Colon (tissue), 2 donors: ENCODE data around the gene CNOT3.
"Not testable (repeated sequence)": the region's sequence is repeated elsewhere in the genome, so short reads cannot be mapped to it uniquely, and the experiment has no call there.

ENCODE experiments used
- FAIRE-seq: peaks from 2 replicates; lab custom pipeline; 2012; peaks lifted over from hg19 to GRCh38; lab: Jason Lieb, UNC
- donor health status: control.
- donor health status: control.

The CNOT3 gene

DNA sequence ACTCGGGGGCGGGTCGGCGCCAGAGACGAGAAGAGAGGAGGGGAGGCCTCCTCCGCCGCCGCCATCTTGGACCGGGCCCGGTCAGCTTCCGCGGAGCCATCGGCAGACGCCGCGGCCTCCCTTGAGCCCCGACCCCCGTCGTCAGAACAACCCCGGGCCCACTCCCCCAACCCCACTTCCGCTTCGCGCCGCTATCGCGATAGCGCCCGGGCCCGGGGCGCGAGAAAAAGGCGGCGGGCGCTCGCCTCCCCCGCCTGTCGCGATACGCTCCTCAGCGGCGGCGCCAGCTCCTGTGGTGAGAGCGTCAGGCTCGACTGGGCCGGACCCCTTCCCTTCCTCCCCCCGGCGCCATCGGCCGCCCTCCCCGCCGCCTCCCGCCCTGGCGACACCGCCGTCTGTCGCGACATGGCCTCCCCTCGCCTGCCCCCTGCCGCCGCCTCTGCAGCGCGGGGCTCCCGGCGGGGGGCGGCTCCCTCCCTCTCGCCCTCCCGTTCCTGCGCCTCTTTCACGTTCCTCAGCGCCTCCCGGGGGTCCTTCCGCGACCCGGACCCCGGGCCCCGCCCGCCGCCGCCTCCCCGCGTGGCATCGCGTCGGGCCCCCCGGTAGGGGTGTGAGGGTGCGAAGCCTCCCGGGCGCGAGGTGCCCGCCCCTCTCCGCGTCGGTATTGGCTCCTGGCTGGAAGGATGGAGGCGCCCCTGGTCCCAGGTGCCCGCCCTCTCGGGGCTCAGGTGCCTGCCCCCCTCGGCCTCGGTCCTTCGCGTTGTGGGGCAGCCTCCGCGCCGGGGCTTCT lies at the start of gene CNOT3:
TSS of gene CNOT3 (plus strand) at position 64 of the 790 bp plus-strand sequence. CDS start 5,217 bp downstream, outside the sequence.
- no peak for FAIRE-seq

DNA sequence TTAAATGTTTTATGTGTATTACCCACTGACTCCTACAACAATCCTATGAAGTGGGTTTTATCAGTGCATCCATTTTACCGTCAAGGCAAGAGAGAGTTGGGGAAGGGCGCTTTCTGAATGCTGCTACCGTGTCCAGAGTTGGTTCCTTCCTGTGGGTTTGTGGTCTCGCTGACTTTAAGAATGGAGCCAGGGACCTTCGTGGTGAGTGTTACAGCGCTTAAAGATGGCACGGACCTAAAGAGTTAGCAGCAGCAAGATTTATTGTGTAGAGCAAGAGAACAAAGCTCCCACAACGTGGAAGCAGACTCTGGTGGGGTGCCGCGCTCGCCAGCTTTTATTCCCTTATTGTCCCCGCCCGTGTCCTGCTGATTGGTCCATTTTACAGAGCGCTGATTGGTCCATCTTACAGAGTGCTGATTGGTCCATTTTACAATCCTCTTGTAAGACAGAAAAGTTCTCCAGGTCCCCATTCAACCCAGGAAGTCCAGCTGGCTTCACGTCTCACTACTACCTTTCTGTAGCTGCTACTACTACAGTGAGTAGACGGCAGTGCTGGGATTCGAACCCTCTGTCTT lies 43.0 kb upstream of the CNOT3 start:
- no peak for FAIRE-seq

DNA sequence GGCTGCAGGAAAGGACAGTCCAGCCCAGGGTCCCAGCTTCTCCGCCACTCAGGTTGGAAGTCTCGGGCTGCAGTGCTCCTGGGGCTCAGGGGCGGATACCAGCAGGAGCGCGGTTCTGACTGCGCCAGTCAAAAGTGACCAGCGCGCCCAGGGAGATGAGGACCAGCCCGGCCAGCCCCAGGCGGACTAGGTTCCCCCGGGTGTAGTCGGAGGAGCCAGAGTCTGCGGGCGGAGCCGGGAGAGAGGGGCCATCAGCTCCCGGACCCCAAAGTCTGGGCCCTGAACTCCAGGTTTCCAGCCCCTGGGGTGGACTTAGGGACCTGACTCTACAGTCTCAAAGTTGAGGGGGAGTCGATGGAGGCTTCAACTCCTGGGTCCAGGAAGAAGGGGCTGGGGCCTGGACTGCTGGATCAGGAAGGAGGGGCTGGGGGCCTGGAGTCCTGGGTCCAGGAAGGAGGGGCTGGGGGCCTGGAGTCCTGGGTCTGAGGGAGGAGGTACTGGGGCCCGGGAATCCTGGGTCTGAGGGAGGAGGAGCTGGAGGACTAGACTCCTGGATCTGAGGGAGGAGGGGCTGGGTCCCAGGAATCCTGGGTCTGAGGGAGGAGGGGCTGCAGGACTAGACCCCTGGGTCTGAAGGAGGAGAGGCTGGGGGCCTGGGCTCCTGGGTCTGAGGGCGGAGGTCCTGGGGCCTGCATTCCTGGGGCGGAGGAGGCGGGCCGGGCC lies 42.3 kb upstream of the CNOT3 start:
- no peak for FAIRE-seq

DNA sequence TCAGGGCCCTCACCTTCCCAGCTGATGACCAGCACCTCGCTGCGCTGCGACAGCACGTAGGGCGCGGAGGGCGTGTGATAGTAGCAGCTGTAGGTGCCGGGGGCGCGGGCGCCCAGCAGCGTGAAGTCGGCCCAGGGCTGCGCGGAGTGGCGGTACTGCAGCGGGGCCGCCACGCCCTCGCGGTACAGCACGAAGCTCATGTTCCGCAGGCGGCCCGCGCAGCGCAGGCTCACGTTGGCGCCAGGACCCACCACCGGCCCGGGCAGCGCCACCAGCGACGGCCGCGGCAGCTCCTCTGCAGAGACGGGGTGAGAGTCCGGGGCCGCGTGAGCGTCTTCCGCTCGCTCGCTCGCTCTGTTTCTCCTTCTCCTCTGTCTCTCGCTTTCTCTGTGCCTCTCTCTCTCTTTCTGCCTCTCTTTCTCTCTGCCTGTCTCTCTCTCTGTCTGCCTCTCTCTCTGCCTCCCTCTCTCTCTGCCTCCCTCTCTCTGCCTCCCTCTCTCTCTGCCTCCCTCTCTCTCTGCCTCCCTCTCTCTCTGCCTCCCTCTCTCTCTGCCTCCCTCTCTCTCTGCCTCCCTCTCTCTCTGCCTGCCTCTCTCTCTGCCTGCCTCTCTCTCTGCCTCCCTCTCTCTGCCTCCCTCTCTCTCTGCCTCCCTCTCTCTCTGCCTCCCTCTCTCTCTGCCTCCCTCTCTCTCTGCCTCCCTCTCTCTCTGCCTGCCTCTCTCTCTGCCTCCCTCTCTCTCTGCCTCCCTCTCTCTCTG lies 41.5 kb upstream of the CNOT3 start:
- not testable (repeated sequence) for FAIRE-seq

DNA sequence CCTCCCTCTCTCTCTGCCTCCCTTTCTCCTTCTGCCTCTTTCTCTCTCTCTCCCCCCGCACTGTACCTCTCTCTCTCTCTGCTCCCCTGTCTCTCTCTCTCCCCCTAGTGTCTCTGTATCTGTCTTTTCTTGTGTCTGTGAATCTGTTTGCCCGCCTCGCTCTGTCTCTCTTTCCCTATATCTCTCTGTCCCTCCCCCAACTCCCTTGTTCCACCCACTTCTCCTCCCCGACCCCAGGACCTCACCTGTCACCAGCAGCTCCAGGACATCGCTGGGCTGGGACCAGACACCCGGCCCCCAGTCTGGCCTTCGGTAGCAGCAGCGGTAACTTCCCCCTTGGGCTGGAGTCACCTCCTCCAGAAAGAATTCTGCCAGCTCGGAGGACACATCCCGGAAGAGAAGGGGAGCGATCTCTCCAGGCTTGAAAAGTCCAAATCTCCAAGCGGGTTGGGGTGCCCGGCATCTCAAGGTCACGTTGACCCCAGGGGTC lies 40.9 kb upstream of the CNOT3 start:
- FAIRE-seq = no peak

DNA sequence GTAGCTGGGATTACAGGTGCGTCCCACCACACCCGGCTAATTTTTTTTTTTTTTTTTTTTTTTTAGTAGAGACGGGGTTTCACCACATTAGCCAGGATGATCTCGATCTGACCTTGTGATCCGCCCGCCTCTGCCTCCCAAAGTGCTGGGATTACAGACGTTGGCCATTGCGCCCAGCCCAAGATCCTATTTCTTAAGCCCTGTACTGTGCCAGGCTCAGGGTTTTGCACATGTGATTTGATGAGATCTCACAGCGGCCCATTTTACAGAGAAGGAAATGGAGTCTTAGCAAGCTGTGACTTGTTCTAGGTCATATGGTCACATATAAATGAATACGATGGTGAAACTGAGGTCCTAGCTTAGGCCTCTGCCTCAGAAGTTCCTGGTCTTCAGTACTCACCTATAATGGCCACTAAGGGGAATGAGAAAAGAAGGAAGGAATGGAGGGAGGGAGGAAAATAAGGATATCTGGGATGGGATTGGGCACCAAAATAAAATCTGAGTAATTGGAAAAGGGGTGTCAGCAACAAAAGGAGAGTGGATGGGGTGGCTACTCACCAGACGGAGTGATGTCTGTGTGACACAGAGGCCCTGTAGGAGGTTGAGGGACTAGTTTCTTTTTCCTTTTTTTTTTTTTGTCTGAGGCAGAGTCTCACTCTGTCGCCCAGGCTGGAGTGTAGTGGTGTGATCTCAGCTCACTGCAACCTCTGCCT lies 38.2 kb upstream of the CNOT3 start:
- FAIRE-seq = no peak

DNA sequence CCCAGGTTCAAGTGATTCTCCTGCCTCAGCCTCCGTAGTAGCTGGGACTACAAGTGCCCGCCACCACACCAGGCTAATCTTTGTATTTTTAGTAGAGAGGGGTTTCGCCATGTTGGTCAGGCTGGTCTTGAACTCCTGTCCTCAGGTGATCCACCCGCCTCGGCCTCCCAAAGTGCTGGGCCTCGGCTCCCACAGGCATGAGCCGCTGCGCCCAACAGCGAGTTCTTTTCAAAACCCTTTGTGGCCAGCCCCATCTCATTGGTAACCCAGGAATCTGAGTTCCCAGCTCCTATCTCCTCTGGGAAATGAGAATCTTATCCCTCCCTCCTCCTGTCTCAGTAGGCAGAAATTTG lies 37.7 kb upstream of the CNOT3 start:
- not testable (repeated sequence) for FAIRE-seq

DNA sequence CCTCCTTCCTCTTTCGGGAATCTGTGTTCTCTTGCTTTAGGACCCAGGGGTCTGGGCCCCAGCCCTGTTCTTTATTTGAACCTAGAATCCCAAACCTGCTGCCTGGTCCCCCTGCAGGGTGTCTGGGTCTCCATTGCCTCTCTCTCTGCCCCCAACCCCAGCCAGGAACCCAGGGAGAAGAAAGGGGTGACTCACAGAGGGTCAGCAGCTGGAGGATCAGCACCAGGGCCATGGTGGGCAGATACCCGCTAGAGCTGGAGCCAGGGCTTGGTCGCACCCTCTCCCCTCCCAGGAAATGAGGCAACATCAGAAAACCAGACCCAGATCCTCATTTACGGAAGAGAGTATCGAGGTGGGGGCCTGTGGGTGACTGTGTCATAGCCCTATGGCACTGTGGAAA lies 37.0 kb upstream of the CNOT3 start, which contains the start of gene OSCAR:
TSS of gene OSCAR (minus strand) at position 243 of the 400 bp plus-strand sequence. CDS start at position 232, 11 bp downstream.
- FAIRE-seq = no peak

DNA sequence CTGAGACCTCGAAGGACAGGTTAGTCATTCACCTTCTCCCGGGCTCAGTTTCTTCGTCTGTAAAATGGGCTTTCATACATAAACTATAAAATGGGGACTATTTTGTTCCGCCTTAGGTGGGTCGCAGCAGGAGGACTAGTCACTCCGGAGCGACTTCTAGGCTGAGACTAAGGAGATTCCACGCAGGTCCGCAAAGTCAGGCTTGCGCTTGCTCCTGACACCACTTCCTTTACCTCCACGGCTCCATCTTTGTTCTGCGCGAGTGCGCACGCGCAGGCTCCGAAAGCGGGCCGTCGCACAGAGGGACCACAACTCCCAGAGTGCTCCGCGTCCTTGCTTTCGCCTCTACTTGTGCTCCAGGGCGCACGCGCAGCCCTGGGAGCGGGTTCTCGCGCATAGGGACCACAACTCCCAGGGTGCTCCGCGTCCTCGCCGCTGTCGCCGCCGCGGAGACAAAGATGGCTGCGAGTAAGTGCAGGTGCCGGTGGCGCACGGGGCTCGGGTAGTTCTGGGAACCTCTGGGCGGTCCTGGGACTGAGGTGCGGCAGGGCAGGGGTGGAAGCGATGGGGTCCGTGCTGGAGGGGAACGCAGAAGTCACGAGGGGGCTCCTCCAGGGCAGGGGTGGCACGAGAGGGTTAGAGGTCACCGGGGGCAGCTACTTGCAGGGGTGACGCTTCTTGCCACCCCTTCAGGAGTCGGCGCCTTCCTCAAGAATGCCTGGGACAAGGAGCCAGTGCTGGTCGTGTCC lies 35.0 kb upstream of the CNOT3 start, which contains the start of gene NDUFA3:
TSS of gene NDUFA3 (plus strand) at position 435 of the 749 bp plus-strand sequence. CDS start at position 459, 24 bp downstream.
- FAIRE-seq = peak; percentile 60

DNA sequence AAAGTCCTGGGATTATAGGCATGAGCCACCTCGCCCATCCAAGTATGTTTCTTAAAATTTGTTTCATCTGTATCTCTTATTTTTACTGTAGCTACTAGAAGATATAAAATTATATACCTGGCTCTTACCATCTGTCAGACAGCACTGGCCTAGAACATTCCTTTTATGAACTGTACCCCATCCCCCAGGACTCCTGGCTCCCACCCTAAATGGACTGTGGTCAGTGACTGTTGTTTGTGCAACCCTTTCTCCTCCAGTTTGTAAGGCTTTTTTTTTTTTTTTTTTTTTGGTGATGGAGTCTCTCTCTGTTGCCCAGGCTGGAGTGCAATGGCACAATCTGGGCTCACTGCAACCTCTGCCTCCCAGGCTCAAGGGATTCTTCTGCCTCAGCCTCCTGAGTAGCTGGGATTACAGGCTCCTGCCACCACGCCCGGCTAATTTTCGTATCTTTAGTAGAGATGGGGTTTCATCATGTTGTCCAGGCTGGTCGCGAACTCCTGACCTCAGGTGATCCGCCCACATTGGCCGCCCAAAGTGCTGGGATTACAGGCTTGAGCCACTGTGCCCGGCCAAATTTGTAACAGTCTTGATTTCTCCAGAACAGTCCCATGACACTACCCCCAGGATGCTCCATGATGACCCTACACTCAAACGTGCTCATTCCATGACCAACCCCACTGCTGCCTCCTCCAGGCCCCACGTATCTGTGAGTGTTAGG lies 32.4 kb upstream of the CNOT3 start:
- no peak for FAIRE-seq

DNA sequence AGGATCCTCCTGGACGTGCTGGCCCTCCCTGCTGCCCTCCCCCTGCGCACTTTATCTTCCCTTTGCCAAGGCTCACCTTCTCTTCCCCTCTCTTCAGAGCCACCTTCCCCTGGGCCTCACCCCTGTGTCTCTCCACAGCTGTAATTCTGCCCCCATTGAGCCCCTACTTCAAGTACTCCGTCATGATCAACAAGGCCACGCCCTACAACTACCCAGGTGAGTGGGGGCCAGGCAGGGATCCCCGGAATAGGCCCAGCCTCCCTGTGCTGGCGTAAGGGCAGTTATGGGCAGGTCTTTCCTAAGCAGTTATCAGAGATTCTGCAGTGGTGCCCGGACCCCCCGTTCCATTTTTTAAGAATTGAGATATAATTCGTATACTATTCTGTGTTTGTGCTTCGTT lies 31.8 kb upstream of the CNOT3 start:
- FAIRE-seq = no peak

DNA sequence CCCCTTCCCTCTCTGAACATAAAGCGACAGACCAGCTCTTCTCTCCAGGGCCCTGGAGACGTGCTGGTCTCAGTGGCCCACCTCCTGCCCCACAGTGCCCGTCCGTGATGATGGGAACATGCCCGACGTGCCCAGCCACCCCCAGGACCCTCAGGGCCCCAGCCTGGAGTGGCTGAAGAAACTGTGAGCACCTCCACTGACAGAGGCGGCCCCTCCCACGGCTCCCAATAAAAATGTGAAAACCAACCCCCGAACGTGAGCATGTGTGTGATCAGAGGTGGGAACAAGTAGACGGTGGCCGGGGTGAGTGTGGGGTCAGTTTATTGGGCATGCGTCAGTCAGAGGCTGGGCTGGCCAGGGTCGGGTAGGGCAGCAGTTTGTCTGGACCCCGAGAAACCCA lies 30.8 kb upstream of the CNOT3 start:
- FAIRE-seq = no peak

DNA sequence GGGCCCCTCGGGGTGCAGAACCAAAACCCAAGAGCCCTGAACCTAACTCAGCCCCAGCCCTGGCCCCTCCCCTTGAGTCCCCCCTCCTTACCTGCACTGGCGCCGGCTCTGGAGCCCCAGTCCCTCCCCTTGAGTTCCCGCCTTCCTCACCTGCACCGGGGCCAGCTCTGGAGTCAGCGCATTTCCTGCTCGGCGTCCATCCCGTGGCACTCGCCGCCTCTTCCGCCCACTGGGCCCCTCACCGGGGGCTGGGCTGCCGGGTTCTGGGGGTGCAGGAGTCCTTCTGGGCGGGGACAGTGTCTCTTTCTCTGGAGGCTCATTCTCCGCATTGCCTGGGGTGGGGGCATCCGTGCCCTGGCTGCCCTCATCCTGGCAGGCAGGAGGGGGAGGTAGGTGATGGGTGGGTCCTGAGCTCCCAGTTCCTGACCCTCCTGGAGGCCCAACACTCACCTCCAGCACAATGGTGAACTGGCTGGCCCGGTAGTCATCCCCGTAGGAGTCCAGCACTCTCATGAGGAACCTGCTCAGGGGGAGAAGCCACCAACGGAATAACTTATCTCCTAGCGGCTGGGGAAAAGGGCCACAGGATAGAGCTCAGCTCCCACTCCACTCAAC lies 29.6 kb upstream of the CNOT3 start:
- no peak for FAIRE-seq

DNA sequence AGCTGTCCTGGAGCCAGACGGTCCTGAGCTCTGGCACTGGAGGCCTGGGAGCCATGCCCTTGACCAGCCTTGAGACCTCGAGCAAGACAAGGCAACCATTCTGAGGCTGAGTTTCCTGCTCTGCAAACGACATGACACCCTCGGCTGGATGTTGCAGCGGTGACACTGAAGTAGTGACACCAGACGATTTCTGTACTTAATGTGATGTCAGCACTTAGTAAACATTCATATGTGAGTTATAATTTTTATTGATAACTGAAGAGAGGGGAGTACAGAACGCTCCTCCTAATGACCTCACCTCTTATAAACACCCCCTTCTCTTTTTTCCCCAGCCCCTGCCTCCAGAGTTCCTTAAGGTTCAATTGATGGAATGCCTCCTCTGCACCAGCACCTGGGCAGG lies 29.1 kb upstream of the CNOT3 start:
- no peak for FAIRE-seq

DNA sequence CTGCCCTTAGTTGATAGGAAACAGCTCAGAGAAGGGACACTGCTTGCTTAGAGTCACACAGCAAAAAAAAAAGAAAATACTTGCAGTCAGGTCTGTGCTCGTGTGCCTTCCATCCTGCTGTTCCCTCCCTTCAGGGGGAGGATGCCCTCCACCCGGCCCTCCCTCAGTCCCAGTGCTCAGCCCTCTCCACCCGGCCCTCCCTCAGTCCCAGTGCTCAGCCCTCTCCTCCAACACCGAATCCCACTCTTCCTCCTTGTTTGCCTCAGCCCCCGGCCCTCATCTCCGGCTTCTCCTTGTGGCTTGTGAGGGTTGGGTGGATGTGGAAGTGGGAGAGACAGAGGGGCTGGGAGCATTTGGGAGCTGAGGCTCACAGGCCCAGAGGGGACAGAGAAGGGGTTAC lies 27.9 kb upstream of the CNOT3 start:
- no peak for FAIRE-seq

DNA sequence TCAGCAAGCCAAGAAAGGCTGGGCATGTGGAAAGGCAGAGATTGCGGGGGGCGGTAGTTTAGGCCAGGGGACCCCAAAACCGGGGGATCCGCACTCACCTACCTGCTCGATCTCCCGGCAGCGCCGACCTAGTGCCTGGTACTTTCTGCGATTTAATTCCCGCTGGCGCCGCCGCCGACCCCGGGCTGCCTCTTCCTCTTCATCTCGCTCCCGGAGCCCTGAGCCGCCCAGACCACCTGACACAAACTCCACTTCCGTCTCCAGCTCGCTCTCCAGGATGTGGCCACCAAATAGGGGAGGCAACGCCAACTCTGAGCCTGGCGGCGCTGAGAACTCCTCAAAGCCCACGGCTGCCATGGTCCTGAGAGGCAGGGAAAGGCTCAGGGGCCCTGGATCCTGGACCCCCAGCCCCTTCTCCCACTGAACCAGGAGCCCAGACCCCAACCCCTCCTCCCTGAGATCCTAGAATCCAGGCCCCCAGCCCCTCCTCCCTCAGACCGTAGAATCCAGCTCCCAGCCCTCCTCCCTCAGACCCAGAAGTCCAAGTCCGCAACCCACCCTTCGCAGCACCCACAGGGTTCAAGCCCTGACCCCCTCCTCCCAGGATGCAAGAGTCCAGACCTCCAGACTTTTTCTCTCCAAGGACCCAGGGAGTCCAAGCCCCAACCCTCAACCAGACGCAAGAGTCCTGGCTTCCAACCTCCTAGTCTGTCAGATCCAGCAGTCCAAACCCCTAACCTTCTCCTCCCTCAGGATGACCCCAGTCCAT lies 23.0 kb upstream of the CNOT3 start:
- FAIRE-seq = no peak

DNA sequence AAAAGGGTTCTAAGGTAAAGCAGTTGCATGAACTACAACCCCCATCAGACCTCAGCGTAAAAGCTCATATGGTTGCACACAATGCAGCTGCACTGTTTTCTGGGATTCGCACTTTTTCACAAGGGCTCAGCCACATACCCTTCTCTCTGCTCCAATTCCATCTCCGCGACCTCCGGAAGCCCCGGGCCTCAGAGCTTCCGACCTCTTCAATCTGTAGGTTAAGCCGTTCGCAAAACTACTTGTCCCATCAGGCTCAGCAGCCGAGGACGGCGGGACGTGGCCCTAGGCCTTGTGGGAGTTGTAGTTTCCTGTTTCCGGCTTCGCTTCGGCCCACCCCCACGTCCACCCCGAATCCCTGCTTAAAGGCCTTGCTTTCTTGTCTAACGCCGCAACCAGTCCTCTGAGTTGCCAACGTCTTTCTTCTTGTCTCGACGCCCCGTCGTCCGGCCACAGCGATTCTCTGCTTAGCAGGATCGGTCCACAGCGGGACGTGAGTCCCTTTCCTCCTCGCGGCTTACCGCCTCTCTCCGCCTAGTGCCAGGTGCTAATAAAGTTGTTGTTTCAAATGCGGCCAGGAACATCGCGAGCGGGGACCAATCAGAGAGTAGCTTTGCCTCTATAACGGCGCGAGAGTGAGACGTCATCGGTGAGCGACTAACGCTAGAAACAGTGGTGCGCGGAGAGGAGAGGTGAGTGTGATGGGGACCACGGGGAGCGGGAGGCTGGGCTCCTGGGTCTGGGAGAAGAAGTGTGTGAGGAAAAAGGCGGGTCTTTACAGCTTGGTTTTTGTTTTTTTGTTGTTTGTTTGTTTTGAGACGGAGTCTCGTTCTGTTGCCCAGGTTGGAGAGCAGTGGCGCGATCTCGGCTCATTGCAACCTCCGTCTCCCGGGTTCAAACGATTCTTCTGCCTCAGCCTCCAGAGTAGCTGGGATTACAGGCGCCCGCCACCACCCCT lies 22.2 kb upstream of the CNOT3 start, which contains the start of the genes PRPF31 and TFPT:
TSS of gene PRPF31 (plus strand) at position 646 of the 955 bp plus-strand sequence. CDS start 2,525 bp downstream, outside the sequence.
TSS of gene TFPT (minus strand) at position 549 of the 955 bp plus-strand sequence. CDS start at position 161, 388 bp downstream.
- no peak for FAIRE-seq
